Measurements from ENCODE around the gene TMEM232.

Gene TMEM232

DNA sequence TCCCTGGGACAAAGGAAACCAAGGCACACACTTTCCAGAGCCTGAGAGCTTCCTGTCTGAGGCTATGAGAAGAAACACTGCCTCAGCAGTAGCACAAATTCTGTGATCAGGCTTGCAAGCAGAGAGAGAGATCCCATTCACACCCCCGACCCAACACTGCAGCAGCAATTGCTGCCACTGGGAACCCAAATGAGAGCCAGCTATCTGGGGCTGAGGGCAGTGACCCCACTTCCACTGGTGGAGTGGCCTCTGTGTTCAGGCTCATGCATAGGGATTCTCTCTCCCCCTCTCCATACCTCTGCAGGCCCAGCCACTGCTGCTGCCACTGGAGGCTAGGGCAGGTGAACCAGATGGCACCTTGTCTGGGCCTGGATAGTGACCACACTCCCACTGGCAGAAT lies 95.2 kb downstream of the TMEM232 start:
- H3K4me3 Mint-ChIP-seq: no peak overlapping the region
- H3K27me3 Mint-ChIP-seq (ENCODE audit: low read depth): no peaks in the 10 kb centered on the region
- H3K27ac Mint-ChIP-seq: no peak overlapping the region
- TF ChIP-seq, protein P1, sequence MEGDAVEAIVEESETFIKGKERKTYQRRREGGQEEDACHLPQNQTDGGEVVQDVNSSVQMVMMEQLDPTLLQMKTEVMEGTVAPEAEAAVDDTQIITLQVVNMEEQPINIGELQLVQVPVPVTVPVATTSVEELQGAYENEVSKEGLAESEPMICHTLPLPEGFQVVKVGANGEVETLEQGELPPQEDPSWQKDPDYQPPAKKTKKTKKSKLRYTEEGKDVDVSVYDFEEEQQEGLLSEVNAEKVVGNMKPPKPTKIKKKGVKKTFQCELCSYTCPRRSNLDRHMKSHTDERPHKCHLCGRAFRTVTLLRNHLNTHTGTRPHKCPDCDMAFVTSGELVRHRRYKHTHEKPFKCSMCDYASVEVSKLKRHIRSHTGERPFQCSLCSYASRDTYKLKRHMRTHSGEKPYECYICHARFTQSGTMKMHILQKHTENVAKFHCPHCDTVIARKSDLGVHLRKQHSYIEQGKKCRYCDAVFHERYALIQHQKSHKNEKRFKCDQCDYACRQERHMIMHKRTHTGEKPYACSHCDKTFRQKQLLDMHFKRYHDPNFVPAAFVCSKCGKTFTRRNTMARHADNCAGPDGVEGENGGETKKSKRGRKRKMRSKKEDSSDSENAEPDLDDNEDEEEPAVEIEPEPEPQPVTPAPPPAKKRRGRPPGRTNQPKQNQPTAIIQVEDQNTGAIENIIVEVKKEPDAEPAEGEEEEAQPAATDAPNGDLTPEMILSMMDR (IDR thresholded peaks at IDR 0.05; ENCODE audit: unreplicated experiment in 3 of 3): no peak
- peaks cover 3% of the 10 kb centered on the region for H3K9me3 Mint-ChIP-seq
- no peaks in the 10 kb centered on the region for H3K4me1 Mint-ChIP-seq
- no peaks in the 10 kb centered on the region for H3K36me3 Mint-ChIP-seq (ENCODE audit: low read depth)

DNA sequence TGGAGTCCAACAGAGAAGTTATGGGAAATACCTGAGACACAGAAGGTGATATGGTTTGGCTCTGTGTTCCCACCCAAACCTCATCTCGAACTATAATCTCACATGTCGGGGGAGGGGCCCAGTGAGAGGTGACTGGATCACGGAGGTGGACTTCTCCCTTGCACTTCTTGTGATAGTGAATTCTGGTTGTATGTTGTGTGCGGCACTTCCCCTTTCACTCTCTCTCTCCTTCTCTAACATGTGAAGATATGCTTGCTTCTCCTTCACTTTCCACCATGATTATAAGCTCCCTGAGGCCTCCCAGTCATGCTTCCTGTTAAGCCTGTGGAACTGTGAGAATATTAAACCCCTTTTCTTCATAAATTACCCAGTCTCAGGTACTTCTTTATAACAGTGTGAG lies 96.1 kb downstream of the TMEM232 start:
- Mint-ChIP-seq H3K27ac (no peak overlapping the region), H3K4me3 (no peak overlapping the region), H3K4me1 (no peaks in the 10 kb centered on the region), H3K27me3 (ENCODE audit: low read depth) (no peaks in the 10 kb centered on the region), H3K9me3 (peaks cover 3% of the 10 kb centered on the region), H3K36me3 (ENCODE audit: low read depth) (no peaks in the 10 kb centered on the region)
- TF ChIP-seq, protein P1 (IDR thresholded peaks at IDR 0.05; ENCODE audit: unreplicated experiment in 3 of 3): no peak

DNA sequence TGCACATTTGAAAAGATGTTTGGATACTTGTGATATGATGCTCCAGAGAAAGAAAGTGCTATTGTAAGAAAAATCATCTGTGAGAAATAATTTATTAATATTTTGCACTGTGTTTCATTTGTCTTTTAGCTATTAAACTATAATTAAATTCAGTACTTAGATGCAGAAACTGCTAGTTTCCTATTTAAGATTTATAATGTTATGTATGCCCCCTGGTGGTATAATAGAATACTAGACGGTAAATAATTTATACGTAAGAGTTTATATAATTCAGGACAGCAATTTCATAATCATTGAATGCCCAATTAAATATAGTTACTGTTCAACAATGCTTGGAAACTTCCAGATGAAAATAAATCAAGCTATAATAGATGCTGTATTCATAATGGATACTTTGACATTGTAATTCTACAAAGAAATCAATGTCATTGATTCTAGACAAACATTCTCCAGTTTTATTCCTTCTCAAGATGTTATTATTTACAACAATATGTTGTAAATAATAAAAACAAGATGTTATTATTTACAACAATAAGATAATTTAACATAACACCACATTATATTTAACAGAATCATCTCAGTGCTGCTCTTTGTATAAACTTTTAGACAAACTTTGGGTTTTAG lies 101.0 kb downstream of the TMEM232 start:
- no peaks in the 10 kb centered on the region for H3K9me3 Mint-ChIP-seq

DNA sequence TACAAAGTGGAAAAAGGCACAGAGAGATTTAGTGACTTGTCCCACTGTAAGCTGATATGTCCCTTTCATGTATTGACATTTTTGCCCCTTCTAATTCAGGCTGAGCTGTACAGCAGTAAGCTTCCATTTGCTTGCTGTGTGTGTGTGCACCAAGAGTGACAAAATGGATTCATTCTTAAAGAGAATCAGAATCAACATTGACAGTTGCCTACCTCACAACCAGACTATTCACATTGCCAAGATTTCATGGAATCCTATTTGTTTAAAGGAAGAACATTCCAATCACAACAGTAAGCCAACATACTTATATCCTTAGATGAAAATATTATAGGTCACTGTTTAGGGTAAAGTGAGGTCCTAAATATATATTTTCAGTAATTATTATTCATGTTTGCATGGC lies 102.6 kb downstream of the TMEM232 start:
- Mint-ChIP-seq H3K27ac (no peak overlapping the region), H3K36me3 (ENCODE audit: low read depth) (no peaks in the 10 kb centered on the region), H3K27me3 (ENCODE audit: low read depth) (no peaks in the 10 kb centered on the region), H3K9me3 (no peaks in the 10 kb centered on the region), H3K4me1 (peaks cover 12% of the 10 kb centered on the region), H3K4me3 (no peak overlapping the region)
- TF ChIP-seq, protein P1 (IDR thresholded peaks at IDR 0.05; ENCODE audit: unreplicated experiment in 3 of 3): no peak

More for the DNA sequence above, 101.0 kb downstream of the TMEM232 start:
- Mint-ChIP-seq H3K36me3 (ENCODE audit: low read depth) (no peaks in the 10 kb centered on the region), H3K27ac (no peak overlapping the region), H3K4me1 (peaks cover 12% of the 10 kb centered on the region), H3K4me3 (no peak overlapping the region), H3K27me3 (ENCODE audit: low read depth) (no peaks in the 10 kb centered on the region)
- TF ChIP-seq, protein P1 (IDR thresholded peaks at IDR 0.05; ENCODE audit: unreplicated experiment in 3 of 3): peak; percentile 38 to 69 (median 51)

DNA sequence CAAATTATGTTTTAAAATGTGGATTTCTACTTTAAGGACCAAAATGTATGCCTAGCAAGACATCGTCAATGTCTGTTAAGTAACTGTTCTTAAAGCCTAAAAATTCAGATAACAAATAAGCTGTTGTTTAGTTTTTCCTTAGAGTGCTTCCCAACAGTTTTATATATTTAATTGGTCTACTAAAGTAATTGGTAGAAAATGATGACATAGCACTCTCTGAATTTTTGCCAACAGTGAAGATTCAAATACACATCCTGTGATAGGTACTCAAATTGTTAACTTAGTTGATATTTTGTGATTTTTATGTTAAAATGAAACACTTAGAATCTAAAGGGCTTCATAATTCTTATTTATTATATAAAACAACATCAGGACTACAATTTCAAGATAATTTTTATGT lies 107.5 kb downstream of the TMEM232 start:
- Mint-ChIP-seq H3K9me3 (peaks cover 4% of the 10 kb centered on the region), H3K4me3 (no peak overlapping the region), H3K27ac (no peak overlapping the region), H3K36me3 (ENCODE audit: low read depth) (peaks cover 5% of the 10 kb centered on the region), H3K27me3 (ENCODE audit: low read depth) (no peaks in the 10 kb centered on the region), H3K4me1 (peaks cover 7% of the 10 kb centered on the region)
- TF ChIP-seq, protein P1 (IDR thresholded peaks at IDR 0.05; ENCODE audit: unreplicated experiment in 3 of 3): no peak

DNA sequence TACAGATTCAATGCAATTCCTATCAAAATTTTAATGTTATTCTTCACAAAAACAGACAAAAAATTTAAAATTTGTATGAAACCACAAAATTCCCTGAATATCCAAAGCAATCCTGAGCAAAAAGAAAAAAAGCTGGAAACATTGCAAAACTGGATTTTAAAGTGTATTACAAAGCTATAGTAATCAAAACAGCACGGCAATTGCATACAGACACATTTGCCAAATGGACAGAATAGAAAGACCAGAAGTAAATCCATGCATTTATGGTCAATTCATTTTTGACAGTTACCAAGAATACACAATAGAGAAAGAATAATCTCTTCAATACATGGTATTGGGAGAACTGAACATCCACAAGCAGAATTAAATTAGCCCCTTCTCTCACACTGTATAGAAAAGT lies 110.5 kb downstream of the TMEM232 start:
- Mint-ChIP-seq H3K4me3 (no peak overlapping the region), H3K27me3 (ENCODE audit: low read depth) (no peaks in the 10 kb centered on the region), H3K4me1 (no peaks in the 10 kb centered on the region), H3K27ac (no peak overlapping the region), H3K36me3 (ENCODE audit: low read depth) (peaks cover 5% of the 10 kb centered on the region), H3K9me3 (peaks cover 4% of the 10 kb centered on the region)
- TF ChIP-seq, protein P1 (IDR thresholded peaks at IDR 0.05; ENCODE audit: unreplicated experiment in 3 of 3): no peak

Data from nephron (organoid).